RKO (cell line): ENCODE data around the gene BTAF1.
"Not testable (repeated sequence)": the region's sequence is repeated elsewhere in the genome, so short reads cannot be mapped to it uniquely, and the experiment has no call there.

Source experiments
- DNase-seq: peaks from one replicate; pipeline ENCODE4 v3.0.0-alpha.2; 2016; ENCODE audit warnings: low spot score

The BTAF1 gene

GRCh38 chr10:91923371-91924211 lies at the start of gene BTAF1:
Gene BTAF1, plus strand, starts transcription at chr10:91923770. Its CDS starts 307 bp downstream, at chr10:91924077.
- peak; percentile 93 for DNase-seq

GRCh38 chr10:91875156-91875555 lies 48.4 kb upstream of the BTAF1 start:
- no peak for DNase-seq

- DNase-seq = no peak
These were observed 47.8 kb upstream of the BTAF1 start for GRCh38 chr10:91875779-91876178.

GRCh38 chr10:91879515-91880170 lies 43.9 kb upstream of the BTAF1 start:
- DNase-seq = no peak

- peak; percentile 18 for DNase-seq
These were observed 43.3 kb upstream of the BTAF1 start for GRCh38 chr10:91880310-91880709.

- no peak for DNase-seq
These were observed 39.8 kb upstream of the BTAF1 start for GRCh38 chr10:91883549-91884444.

GRCh38 chr10:91884536-91884935 lies 39.0 kb upstream of the BTAF1 start:
- no peak for DNase-seq

GRCh38 chr10:91885362-91886079 lies 38.0 kb upstream of the BTAF1 start:
- no peak for DNase-seq

- no peak for DNase-seq
These were observed 36.7 kb upstream of the BTAF1 start for GRCh38 chr10:91886954-91887271.

GRCh38 chr10:91887272-91888076 lies 36.1 kb upstream of the BTAF1 start:
- no peak for DNase-seq

GRCh38 chr10:91891125-91892001 lies 32.2 kb upstream of the BTAF1 start:
- peak; percentile 48 for DNase-seq

GRCh38 chr10:91893051-91893450 lies 30.5 kb upstream of the BTAF1 start:
- DNase-seq = no peak

- not testable (repeated sequence) for DNase-seq
These were observed 29.3 kb upstream of the BTAF1 start for GRCh38 chr10:91894261-91894685.

GRCh38 chr10:91896212-91896756 lies 27.3 kb upstream of the BTAF1 start:
- DNase-seq = no peak

- DNase-seq = no peak
These were observed 26.1 kb upstream of the BTAF1 start for GRCh38 chr10:91897421-91897820.

GRCh38 chr10:91901784-91902677 lies 21.5 kb upstream of the BTAF1 start:
- peak; percentile 97 for DNase-seq

- DNase-seq = peak; percentile 30
These were observed 16.5 kb upstream of the BTAF1 start for GRCh38 chr10:91907033-91907594.

GRCh38 chr10:91907914-91908336 lies 15.6 kb upstream of the BTAF1 start:
- peak; percentile 29 for DNase-seq
